Hepatocyte (in vitro differentiated cells): ENCODE results near the gene KATNIP. TPM values are rescaled to one million over a fixed set of nuclear protein-coding genes. Genes with fewer than 3 reads are reported as not detected.

Source experiments
- DNase-seq: peaks from one replicate; pipeline ENCODE4 v3.0.0-alpha.2; 2016; ENCODE audit warnings: low spot score
- H2AFZ ChIP-seq: fragments of 200-600 bp; sonication (generic); 2 replicates; pipeline ENCODE4 v1.6.0; 2016; ENCODE audit warnings: antibody characterized with exemption, mild to moderate bottlenecking
- H3K27ac ChIP-seq: fragments of 200-600 bp; sonication (generic); 2 replicates; pipeline ENCODE4 v1.5.1; 2016; ENCODE audit warnings: mild to moderate bottlenecking
- H3K27me3 ChIP-seq: fragments of 200-600 bp; sonication (generic); 2 replicates; pipeline ENCODE4 v1.6.1; 2016
- H3K36me3 ChIP-seq: fragments of 200-600 bp; sonication (generic); replicated peaks from 2 replicates; pipeline ENCODE4 v1.5.1; 2016; ENCODE audit warnings: low read depth; ENCODE audit not compliant: insufficient read depth
- H3K4me1 ChIP-seq: fragments of 200-600 bp; sonication (generic); 2 replicates; pipeline ENCODE4 v1.5.1; 2016; ENCODE audit warnings: mild to moderate bottlenecking, moderate library complexity; ENCODE audit not compliant: insufficient read depth
- H3K4me2 ChIP-seq: fragments of 200-600 bp; sonication (generic); 2 replicates; pipeline ENCODE4 v1.6.0; 2016
- H3K4me3 ChIP-seq: fragments of 200-600 bp; sonication (generic); 2 replicates; pipeline ENCODE4 v1.5.1; 2016; ENCODE audit warnings: mild to moderate bottlenecking
- H3K79me2 ChIP-seq: fragments of 200-600 bp; sonication (generic); 2 replicates; pipeline ENCODE4 v1.6.0; 2017; ENCODE audit warnings: mild to moderate bottlenecking
- H3K9me2 ChIP-seq: fragments of 200-600 bp; sonication (generic); replicated peaks from 2 replicates; pipeline ENCODE4 v1.6.0; 2017; ENCODE audit warnings: mild to moderate bottlenecking; ENCODE audit not compliant: insufficient read depth
- H3K9me3 ChIP-seq: fragments of 200-600 bp; sonication (generic); 2 replicates; pipeline ENCODE4 v1.5.1; 2016; ENCODE audit warnings: low read depth, mild to moderate bottlenecking
- H4K20me1 ChIP-seq: fragments of 200-600 bp; sonication (generic); 2 replicates; pipeline ENCODE4 v1.6.0; 2016; ENCODE audit warnings: mild to moderate bottlenecking; ENCODE audit not compliant: insufficient read depth, poor library complexity, severe bottlenecking
- CTCF ChIP-seq: fragments of 200-600 bp; sonication (generic); IDR thresholded peaks from 2 replicates; pipeline ENCODE4 v1.5.1; 2016; ENCODE audit warnings: antibody characterized with exemption, mild to moderate bottlenecking; ENCODE audit not compliant: poor library complexity
- EZH2 ChIP-seq: fragments of 200-600 bp; sonication (generic); IDR thresholded peaks from 2 replicates; pipeline ENCODE4 v1.6.1; 2016; ENCODE audit warnings: antibody characterized with exemption, mild to moderate bottlenecking, borderline replicate concordance
- EZH2phosphoT487 ChIP-seq: fragments of 200-600 bp; sonication (generic); IDR thresholded peaks from one replicate; pipeline ENCODE4 v1.6.1; 2018; ENCODE audit warnings: antibody characterized with exemption, mild to moderate bottlenecking, low read depth, moderate library complexity; ENCODE audit not compliant: unreplicated experiment, severe bottlenecking
- WGBS: methylation state at CpG from one replicate; pipeline ENCODE4 v1.1.6; 2016; ENCODE audit warnings: low lambda C conversion rate; ENCODE audit errors: missing lambda C conversion rate; 5-methylcytosine and 5-hydroxymethylcytosine counted together
- polyA plus RNA-seq: library from polyadenylated mRNA; unstranded; fragments of >200 nt; fragmentation: Nextera tagmentation; extraction: Ambion mirVana; gene quantifications from 2 replicates; pipeline ENCODE4 v1.2.1, GENCODE V29; 2016
- total RNA-seq: library from RNA; depleted of rRNA; stranded (reverse); fragments of >200 nt; gene quantifications from 2 replicates; pipeline ENCODE4 v1.2.3, GENCODE V29; 2014

Gene KATNIP
- total and polyA plus RNA-seq, 2 experiments from 2014 or later, result 7.1 to 15.6 TPM

GRCh38 chr16:27598220-27598619, 48.3 kb downstream of the KATNIP start:
- no peaks in the 10 kb centered on the region for H3K36me3 ChIP-seq
- whole genome bisulfite sequencing, result 90% methylated on average over 6 of the region's 6 CpGs
- H3K9me3 ChIP-seq, result no peaks in the 10 kb centered on the region
- no peaks in the 10 kb centered on the region for H3K4me1 ChIP-seq
- H3K79me2 ChIP-seq, result no peaks in the 10 kb centered on the region
- no peak overlapping the region for H3K27ac ChIP-seq
- no peak overlapping the region for H3K4me2 ChIP-seq
- DNase-seq, result no peak
- H4K20me1 ChIP-seq, result no peaks in the 10 kb centered on the region
- H3K4me3 ChIP-seq, result no peak overlapping the region
- no peaks in the 10 kb centered on the region for H3K27me3 ChIP-seq
- no peaks in the 10 kb centered on the region for H3K9me2 ChIP-seq
- TF ChIP-seq CTCF (no peak), EZH2phosphoT487 (no peak), EZH2 (no peak)
- no peak overlapping the region for H2AFZ ChIP-seq

GRCh38 chr16:27598931-27599565, 49.1 kb downstream of the KATNIP start:
- no peak overlapping the region for H3K27ac ChIP-seq
- no peak overlapping the region for H3K4me2 ChIP-seq
- no peak for DNase-seq
- 85% methylated on average over 10 of the region's 10 CpGs for WGBS
- H3K4me3 ChIP-seq, result no peak overlapping the region
- no peaks in the 10 kb centered on the region for H4K20me1 ChIP-seq
- H3K27me3 ChIP-seq, result no peaks in the 10 kb centered on the region
- H3K9me2 ChIP-seq, result no peaks in the 10 kb centered on the region
- no peaks in the 10 kb centered on the region for H3K9me3 ChIP-seq
- H2AFZ ChIP-seq, result no peak overlapping the region
- TF ChIP-seq EZH2, result no peak
- TF ChIP-seq EZH2phosphoT487, result no peak
- no peak for TF ChIP-seq CTCF
- no peaks in the 10 kb centered on the region for H3K36me3 ChIP-seq
- no peaks in the 10 kb centered on the region for H3K79me2 ChIP-seq
- no peaks in the 10 kb centered on the region for H3K4me1 ChIP-seq

- H3K79me2 ChIP-seq, result no peaks in the 10 kb centered on the region
- H3K27me3 ChIP-seq, result no peaks in the 10 kb centered on the region
- H3K36me3 ChIP-seq, result no peaks in the 10 kb centered on the region
- no peaks in the 10 kb centered on the region for H3K4me1 ChIP-seq
- H4K20me1 ChIP-seq, result no peaks in the 10 kb centered on the region
- TF ChIP-seq EZH2 (no peak), CTCF (no peak), EZH2phosphoT487 (no peak)
- no peak for DNase-seq
- no peak overlapping the region for H3K27ac ChIP-seq
- H3K9me2 ChIP-seq, result no peaks in the 10 kb centered on the region
- no peaks in the 10 kb centered on the region for H3K9me3 ChIP-seq
- no peak overlapping the region for H3K4me2 ChIP-seq
- no peak overlapping the region for H3K4me3 ChIP-seq
- WGBS, result 84% methylated on average over 13 of the region's 13 CpGs
- H2AFZ ChIP-seq, result no peak overlapping the region
Observed at GRCh38 chr16:27599606-27600005, 49.7 kb downstream of the KATNIP start.

Other genes with a start within 250 kb of the KATNIP start
- 19.0 and 23.6 TPM in 2 replicates for gene IL4R, start 236.2 kb upstream of the KATNIP start, total RNA-seq
- gene IL4R, start 236.2 kb upstream of the KATNIP start, polyA plus RNA-seq, result 20.9 and 22.3 TPM in 2 replicates
- gene IL21R, start 148.0 kb upstream of the KATNIP start, total RNA-seq, result 0.10 and 0.16 TPM in 2 replicates
- not detected in 2 replicates for gene IL21R, start 148.0 kb upstream of the KATNIP start, polyA plus RNA-seq
- gene GTF3C1, start 231 bp upstream of the KATNIP start, total RNA-seq, result 55.1 and 59.6 TPM in 2 replicates
- gene GTF3C1, start 231 bp upstream of the KATNIP start, polyA plus RNA-seq, result 41.5 and 54.9 TPM in 2 replicates